OCI-LY3 (cell line): ENCODE data around the gene HSF2BP.

Experiments used
- H2AFZ ChIP-seq: fragments of 200-600, 300-600 bp; shearing (Covaris generic); 2 replicates; pipeline ENCODE4 v1.6.0; 2014; ENCODE audit warnings: antibody characterized with exemption, low read depth, low read length
- H3K27ac ChIP-seq: fragments of 200-600, 300-600 bp; sonication (generic); 2 replicates; pipeline ENCODE4 v1.5.1; 2014; ENCODE audit warnings: mild to moderate bottlenecking, low read length, moderate library complexity, mixed read lengths
- H3K27me3 ChIP-seq: fragments of 200-600, 300-600 bp; sonication (generic); 2 replicates; pipeline ENCODE4 v1.6.1; 2014; ENCODE audit warnings: low read depth, low read length, mixed read lengths
- H3K36me3 ChIP-seq: fragments of 200-600, 300-600 bp; sonication (generic); replicated peaks from 2 replicates; pipeline ENCODE3; 2014; ENCODE audit warnings: low read depth, low read length, mixed read lengths
- H3K4me1 ChIP-seq: fragments of 300-600, 200-600 bp; sonication (generic); 2 replicates; pipeline ENCODE4 v1.6.1; 2014; ENCODE audit warnings: low read length, mixed read lengths
- H3K4me2 ChIP-seq: fragments of 200-600, 300-600 bp; sonication (generic); 2 replicates; pipeline ENCODE4 v1.6.1; 2014; ENCODE audit warnings: low read length, mixed read lengths
- H3K4me3 ChIP-seq: fragments of 300-600, 200-600 bp; sonication (generic); 2 replicates; pipeline ENCODE4 v1.5.1; 2014; ENCODE audit warnings: antibody characterized with exemption, mild to moderate bottlenecking, low read length, moderate library complexity
- H3K79me2 ChIP-seq: fragments of 300-600, 200-600 bp; shearing (Covaris generic); 2 replicates; pipeline ENCODE4 v1.6.1; 2014; ENCODE audit warnings: mild to moderate bottlenecking, low read length, mixed read lengths
- H3K9ac ChIP-seq: fragments of 300-600, 200-600 bp; shearing (Covaris generic); 2 replicates; pipeline ENCODE4 v1.6.0; 2014; ENCODE audit warnings: mild to moderate bottlenecking, low read length, moderate library complexity
- H3K9me3 ChIP-seq: fragments of 200-600, 300-600 bp; shearing (Covaris generic); 2 replicates; pipeline ENCODE4 v1.6.1; 2014; ENCODE audit warnings: low read length, mixed read lengths; ENCODE audit not compliant: insufficient read depth
- H4K20me1 ChIP-seq: fragments of 200-600, 300-600 bp; sonication (generic); 2 replicates; pipeline ENCODE4 v1.6.1; 2016; ENCODE audit warnings: low read length, mixed read lengths; ENCODE audit not compliant: insufficient read depth
- CTCF ChIP-seq: fragments of 200-600, 300-600 bp; sonication (generic); IDR thresholded peaks from 2 replicates; pipeline ENCODE4 v1.5.1; 2014; ENCODE audit warnings: antibody characterized with exemption, low read length, low read depth
- EZH2phosphoT487 ChIP-seq: fragments of 200-600 bp; shearing (Covaris generic); IDR thresholded peaks from 2 replicates; pipeline ENCODE4 v1.6.1; 2018; ENCODE audit warnings: antibody characterized with exemption, mixed run types, low read depth

HSF2BP gene

GRCh38 chr21:43603233-43603626 lies 56.1 kb downstream of the HSF2BP start:
- no peaks in the 10 kb centered on the region for H3K27me3 ChIP-seq
- H3K9ac ChIP-seq = no peak overlapping the region
- no peaks in the 10 kb centered on the region for H4K20me1 ChIP-seq
- no peak overlapping the region for H2AFZ ChIP-seq
- no peaks in the 10 kb centered on the region for H3K9me3 ChIP-seq
- H3K4me2 ChIP-seq = no peak overlapping the region
- no peaks in the 10 kb centered on the region for H3K79me2 ChIP-seq
- H3K4me1 ChIP-seq = peaks cover 5% of the 10 kb centered on the region; the same call in 1 of the 2 replicates
- H3K4me3 ChIP-seq = no peak overlapping the region
- no peak overlapping the region for H3K27ac ChIP-seq
- H3K36me3 ChIP-seq = no peaks in the 10 kb centered on the region
- TF ChIP-seq CTCF = no peak

- Histone ChIP-seq H2AFZ (no peak overlapping the region), H3K27ac (no peak overlapping the region)
- TF ChIP-seq CTCF = no peak
- no peak for TF ChIP-seq EZH2phosphoT487
These were observed 56.7 kb downstream of the HSF2BP start for GRCh38 chr21:43602266-43603232.

GRCh38 chr21:43600642-43601402 lies 58.5 kb downstream of the HSF2BP start:
- H3K4me3 ChIP-seq = no peak overlapping the region
- no peaks in the 10 kb centered on the region for H3K27me3 ChIP-seq
- no peaks in the 10 kb centered on the region for H4K20me1 ChIP-seq
- H3K27ac ChIP-seq = no peak overlapping the region
- no peak overlapping the region for H2AFZ ChIP-seq
- H3K9ac ChIP-seq = no peak overlapping the region
- no peaks in the 10 kb centered on the region for H3K4me1 ChIP-seq
- no peaks in the 10 kb centered on the region for H3K36me3 ChIP-seq
- H3K9me3 ChIP-seq = no peaks in the 10 kb centered on the region
- H3K79me2 ChIP-seq = no peaks in the 10 kb centered on the region
- TF ChIP-seq CTCF (no peak), EZH2phosphoT487 (no peak)
- H3K4me2 ChIP-seq = no peak overlapping the region

More at GRCh38 chr21:43602266-43603232, 56.7 kb downstream of the HSF2BP start:
- Histone ChIP-seq H3K9ac (no peak overlapping the region), H3K27me3 (no peaks in the 10 kb centered on the region), H3K79me2 (no peaks in the 10 kb centered on the region), H3K4me2 (no peak overlapping the region), H4K20me1 (no peaks in the 10 kb centered on the region), H3K36me3 (no peaks in the 10 kb centered on the region), H3K4me3 (no peak overlapping the region), H3K4me1 (no peaks in the 10 kb centered on the region), H3K9me3 (no peaks in the 10 kb centered on the region)

- Histone ChIP-seq H3K27me3 (no peaks in the 10 kb centered on the region), H3K9ac (no peak overlapping the region), H3K36me3 (no peaks in the 10 kb centered on the region), H3K27ac (no peak overlapping the region), H3K4me2 (no peak overlapping the region), H3K9me3 (no peaks in the 10 kb centered on the region), H2AFZ (no peak overlapping the region), H4K20me1 (no peaks in the 10 kb centered on the region), H3K4me3 (no peak overlapping the region), H3K4me1 (no peaks in the 10 kb centered on the region), H3K79me2 (no peaks in the 10 kb centered on the region)
- TF ChIP-seq EZH2phosphoT487 (no peak), CTCF (no peak)
These were observed 59.6 kb downstream of the HSF2BP start for GRCh38 chr21:43599728-43600127.
